GM13976 (cell line): ENCODE data around the gene DISC1.

Source experiments
- DNase-seq: peaks from one replicate; pipeline ENCODE4 v3.0.0; 2012; ENCODE audit warnings: low spot score
- in situ Hi-C: fragments of 300-500 bp; cut with MboI; formaldehyde crosslinking; loops from one replicate; pipeline ENCODE4 v1.12.0; 2022; ENCODE audit warnings: low sequenced_read_pairs, mixed read lengths, inconsistent platforms; ENCODE audit not compliant: unreplicated experiment
- TF ChIP-seq, protein P1 (sequence below): IDR thresholded peaks from 2 replicates; pipeline ENCODE4 v1.5.1; 2012; ENCODE audit warnings: borderline replicate concordance, mild to moderate bottlenecking; ENCODE audit not compliant: insufficient read depth; ENCODE audit errors: extremely low read depth, missing control alignments, control extremely low read depth

DISC1 gene

DNA sequence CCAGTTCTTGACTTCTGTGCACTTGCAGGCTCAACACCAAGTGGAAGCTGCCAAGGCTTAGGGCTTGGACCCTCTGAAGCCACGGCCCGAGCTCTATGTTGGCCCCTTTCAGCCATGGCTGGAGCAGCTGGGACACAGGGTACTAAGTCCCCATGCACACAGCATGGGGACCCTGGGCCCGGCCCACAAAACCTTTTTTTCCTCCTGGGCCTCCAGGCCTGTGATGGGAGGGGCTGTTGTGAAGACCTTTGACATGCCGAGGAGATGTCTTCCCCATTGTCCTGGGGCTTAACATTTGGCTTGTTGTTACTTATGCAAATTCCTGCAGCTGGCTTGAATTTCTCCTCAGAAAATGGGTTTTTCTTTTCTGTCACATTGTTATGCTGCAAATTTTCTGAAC is 59.8 kb downstream of the DISC1 start:
- no peak for DNase-seq
- in situ Hi-C loops: no loop called here
- TF ChIP-seq, protein P1, sequence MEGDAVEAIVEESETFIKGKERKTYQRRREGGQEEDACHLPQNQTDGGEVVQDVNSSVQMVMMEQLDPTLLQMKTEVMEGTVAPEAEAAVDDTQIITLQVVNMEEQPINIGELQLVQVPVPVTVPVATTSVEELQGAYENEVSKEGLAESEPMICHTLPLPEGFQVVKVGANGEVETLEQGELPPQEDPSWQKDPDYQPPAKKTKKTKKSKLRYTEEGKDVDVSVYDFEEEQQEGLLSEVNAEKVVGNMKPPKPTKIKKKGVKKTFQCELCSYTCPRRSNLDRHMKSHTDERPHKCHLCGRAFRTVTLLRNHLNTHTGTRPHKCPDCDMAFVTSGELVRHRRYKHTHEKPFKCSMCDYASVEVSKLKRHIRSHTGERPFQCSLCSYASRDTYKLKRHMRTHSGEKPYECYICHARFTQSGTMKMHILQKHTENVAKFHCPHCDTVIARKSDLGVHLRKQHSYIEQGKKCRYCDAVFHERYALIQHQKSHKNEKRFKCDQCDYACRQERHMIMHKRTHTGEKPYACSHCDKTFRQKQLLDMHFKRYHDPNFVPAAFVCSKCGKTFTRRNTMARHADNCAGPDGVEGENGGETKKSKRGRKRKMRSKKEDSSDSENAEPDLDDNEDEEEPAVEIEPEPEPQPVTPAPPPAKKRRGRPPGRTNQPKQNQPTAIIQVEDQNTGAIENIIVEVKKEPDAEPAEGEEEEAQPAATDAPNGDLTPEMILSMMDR: no peak

DNA sequence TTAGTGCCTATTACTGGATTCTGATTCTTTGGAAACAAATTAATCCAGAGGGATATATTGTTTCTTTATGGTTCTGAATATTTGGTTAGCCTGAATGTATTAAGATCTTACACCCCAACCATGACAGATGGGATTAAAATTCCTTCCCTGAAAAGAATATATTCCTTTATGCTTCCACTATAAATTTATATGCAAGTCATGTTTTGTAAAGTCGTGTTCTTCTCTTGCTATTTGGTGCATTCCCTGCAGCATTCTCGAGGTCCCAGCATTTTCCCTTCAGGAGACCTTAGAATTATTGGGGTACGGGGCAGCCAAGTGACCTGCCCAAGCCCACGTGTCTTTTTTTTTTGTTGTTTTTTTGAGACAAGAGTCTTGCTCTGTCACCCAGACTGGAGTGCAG is 62.4 kb downstream of the DISC1 start:
- TF ChIP-seq, protein P1: no peak
- no peak for DNase-seq
- in situ Hi-C loops: no loop called here

DNA sequence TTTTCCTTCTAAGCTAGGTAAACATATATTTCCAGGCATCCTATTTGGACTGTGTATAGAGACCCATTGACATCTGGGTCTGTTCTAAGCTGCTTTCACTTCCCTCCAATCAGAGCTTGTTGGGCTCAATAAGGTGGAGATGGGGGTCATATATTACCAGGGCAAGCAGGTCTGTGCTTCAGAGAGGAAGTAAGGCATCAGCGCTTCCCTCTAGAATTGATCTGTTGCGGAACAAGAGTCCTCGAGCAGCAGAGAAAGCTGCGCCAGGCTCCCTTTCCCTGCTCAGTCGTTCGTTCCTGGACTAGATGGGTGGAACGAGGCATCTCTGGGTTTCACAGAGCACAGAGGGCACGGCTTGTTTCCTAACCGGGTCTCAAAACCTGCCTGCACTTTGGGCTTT is 63.5 kb downstream of the DISC1 start:
- in situ Hi-C loops: no loop called here
- no peak for DNase-seq
- TF ChIP-seq, protein P1: no peak

DNA sequence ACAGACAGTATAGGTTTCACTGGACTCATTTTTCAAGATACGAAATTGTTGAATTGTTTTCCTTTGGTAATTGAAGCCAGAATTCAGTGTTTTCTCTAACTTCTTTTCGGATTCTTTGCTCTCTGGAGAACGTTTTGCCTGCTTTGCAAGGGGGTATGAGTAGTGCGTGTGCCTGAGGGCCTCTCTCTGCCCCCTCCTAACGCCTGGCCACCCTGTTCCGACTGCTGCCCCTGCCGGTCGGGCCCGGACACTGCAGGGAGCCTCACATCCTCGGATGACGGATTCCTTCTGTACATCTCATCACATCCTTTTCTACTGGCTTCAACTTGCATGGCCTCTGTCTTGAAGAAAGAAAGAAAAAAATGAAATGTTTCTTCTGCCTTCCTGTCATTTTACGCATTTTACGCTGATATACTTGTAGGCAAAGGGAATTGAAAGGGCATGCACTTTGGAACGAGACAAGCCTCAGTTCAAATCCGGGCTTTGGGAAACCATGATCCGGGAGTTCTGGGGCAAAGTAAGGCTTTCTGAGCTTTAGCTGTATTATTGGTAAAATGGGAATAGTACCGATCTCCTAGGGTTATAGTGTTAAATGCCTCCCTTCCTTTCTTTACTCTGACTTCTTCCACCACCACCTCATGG is 65.1 kb downstream of the DISC1 start:
- TF ChIP-seq, protein P1: no peak
- in situ Hi-C loops: no loop called here
- no peak for DNase-seq

DNA sequence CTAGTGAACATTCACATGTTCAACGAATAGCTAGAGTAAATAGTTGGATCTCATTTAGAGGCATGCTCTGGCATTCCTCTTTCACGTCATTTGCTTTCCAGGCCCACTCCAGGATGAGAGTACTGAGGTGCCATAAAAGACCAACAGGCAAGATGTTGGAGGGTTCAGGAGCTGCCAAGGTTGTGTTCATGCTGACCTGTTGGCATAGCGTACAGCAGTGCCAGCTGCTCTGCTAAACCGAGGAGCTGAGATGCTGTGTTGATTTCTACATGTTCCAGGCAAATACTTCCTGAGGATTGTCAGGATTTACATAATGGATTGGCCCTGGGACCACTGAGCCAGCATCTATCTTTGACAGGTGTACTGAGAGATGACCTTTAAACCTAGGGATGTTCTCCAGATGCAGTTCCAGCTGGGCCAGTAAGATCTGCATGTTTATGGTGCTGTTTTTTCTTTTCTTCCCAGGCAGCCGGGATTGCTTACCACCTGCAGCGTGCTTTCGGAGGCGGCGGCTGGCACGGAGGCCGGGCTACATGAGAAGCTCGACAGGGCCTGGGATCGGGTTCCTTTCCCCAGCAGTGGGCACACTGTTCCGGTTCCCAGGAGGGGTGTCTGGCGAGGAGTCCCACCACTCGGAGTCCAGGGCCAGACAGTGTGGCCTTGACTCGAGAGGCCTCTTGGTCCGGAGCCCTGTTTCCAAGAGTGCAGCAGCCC is 66.9 kb downstream of the DISC1 start:
- no peak for DNase-seq
- in situ Hi-C loops: no loop called here
- TF ChIP-seq, protein P1: no peak

DNA sequence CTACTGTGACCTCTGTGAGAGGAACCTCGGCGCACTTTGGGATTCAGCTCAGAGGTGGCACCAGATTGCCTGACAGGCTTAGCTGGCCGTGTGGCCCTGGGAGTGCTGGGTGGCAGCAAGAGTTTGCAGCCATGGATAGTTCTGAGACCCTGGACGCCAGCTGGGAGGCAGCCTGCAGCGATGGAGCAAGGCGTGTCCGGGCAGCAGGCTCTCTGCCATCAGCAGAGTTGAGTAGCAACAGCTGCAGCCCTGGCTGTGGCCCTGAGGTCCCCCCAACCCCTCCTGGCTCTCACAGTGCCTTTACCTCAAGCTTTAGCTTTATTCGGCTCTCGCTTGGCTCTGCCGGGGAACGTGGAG is 67.5 kb downstream of the DISC1 start:
- in situ Hi-C loops: no loop called here
- DNase-seq: no peak
- TF ChIP-seq, protein P1: no peak
